DOHH2 (cell line): Measurements from ENCODE around the gene DHRS12.

Source experiments
- CTCF ChIP-seq: fragments of 200-600 bp; sonication (generic); IDR thresholded peaks from one replicate; pipeline ENCODE4 v1.5.1; 2014; ENCODE audit warnings: antibody characterized with exemption, mild to moderate bottlenecking, low read depth, low read length; ENCODE audit not compliant: poor library complexity, severe bottlenecking
- EZH2phosphoT487 ChIP-seq: fragments of 200-600 bp; sonication (generic); IDR thresholded peaks from 2 replicates; pipeline ENCODE4 v1.6.1; 2017; ENCODE audit warnings: borderline replicate concordance, mild to moderate bottlenecking, antibody characterized with exemption, low read length, moderate library complexity, mixed read lengths

GRCh38 chr13:51829568-51829899 is 25.6 kb upstream of the DHRS12 start:
- TF ChIP-seq CTCF: no peak
- TF ChIP-seq EZH2phosphoT487: no peak
